Measurements from ENCODE around the gene SCFD2.

DNA sequence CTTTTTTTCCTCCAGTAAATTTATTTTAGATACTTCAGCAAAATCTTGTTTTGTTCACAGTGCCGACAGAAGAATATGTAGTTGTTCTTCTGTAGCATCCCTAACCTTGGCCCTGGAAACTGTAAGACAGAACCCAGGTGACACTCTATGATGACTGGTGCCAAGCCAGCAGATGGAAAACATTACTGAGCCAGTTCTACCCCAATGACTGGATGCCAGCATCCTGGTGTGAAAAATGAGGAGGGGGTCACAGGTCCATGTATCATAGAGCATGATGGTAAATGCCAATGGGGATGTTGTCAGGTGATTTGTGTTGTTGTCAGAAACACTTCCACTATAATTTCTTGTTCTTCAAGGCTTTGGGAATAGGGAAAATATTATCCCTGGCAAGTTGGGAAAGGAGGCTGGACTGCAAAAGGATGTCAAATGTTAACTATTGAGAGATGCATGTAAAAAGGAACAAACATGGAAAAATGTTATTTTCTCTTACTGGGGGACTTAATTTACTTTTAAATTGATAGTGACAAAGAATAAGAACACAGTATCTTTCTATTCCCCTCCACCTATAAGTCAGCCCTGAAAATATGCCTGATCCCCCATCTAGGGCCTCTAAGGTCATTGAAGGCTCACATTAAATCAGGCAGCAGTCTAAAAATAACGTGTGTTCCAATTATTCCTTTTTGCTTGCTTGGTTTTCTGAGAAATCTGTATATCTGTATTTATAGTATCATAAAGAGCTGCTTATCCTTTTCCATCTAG lies 343.9 kb downstream of the SCFD2 start:
- TF ChIP-seq, protein P1, sequence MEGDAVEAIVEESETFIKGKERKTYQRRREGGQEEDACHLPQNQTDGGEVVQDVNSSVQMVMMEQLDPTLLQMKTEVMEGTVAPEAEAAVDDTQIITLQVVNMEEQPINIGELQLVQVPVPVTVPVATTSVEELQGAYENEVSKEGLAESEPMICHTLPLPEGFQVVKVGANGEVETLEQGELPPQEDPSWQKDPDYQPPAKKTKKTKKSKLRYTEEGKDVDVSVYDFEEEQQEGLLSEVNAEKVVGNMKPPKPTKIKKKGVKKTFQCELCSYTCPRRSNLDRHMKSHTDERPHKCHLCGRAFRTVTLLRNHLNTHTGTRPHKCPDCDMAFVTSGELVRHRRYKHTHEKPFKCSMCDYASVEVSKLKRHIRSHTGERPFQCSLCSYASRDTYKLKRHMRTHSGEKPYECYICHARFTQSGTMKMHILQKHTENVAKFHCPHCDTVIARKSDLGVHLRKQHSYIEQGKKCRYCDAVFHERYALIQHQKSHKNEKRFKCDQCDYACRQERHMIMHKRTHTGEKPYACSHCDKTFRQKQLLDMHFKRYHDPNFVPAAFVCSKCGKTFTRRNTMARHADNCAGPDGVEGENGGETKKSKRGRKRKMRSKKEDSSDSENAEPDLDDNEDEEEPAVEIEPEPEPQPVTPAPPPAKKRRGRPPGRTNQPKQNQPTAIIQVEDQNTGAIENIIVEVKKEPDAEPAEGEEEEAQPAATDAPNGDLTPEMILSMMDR (IDR thresholded peaks at IDR 0.05), result no peak
- TF ChIP-seq POLR2A (IDR thresholded peaks at IDR 0.05), result no peak
